GM12891 (cell line): ENCODE data around the gene GDF7.

ENCODE experiments used
- POLR2A ChIP-seq: IDR thresholded peaks from 2 replicates; pipeline ENCODE4 v1.6.1; 2011; ENCODE audit warnings: low read depth, low read length, control low read depth
- POLR2AphosphoS5 ChIP-seq: IDR thresholded peaks from 2 replicates; pipeline ENCODE4 v1.6.1; 2011; ENCODE audit warnings: low read depth, low read length, control low read depth
- TAF1 ChIP-seq: IDR thresholded peaks from 2 replicates; pipeline ENCODE4 v1.6.1; 2011; ENCODE audit warnings: low read depth, low read length, control low read depth

GRCh38 chr2:20646446-20646845, 20.5 kb upstream of the GDF7 start:
- no peak for TF ChIP-seq POLR2AphosphoS5
- TF ChIP-seq TAF1, result no peak
- no peak for TF ChIP-seq POLR2A
